Loucy (cell line): ENCODE measurements around the gene PNPT1.
"Not testable (repeated sequence)": the region's sequence is repeated elsewhere in the genome, so short reads cannot be mapped to it uniquely, and the experiment has no call there.

Experiments
- H2AFZ ChIP-seq: fragments of 200-600 bp; sonication (generic); 2 replicates; pipeline ENCODE4 v1.6.0; 2016; ENCODE audit warnings: antibody characterized with exemption, mild to moderate bottlenecking, low read length, moderate library complexity
- H3F3A ChIP-seq: fragments of 200-600 bp; 2 replicates; pipeline ENCODE4 v1.6.0; 2016; ENCODE audit warnings: antibody characterized with exemption, low read depth, mild to moderate bottlenecking
- H3K27me3 ChIP-seq: fragments of 200-600 bp; sonication (generic); 2 replicates; pipeline ENCODE4 v1.6.1; 2014; ENCODE audit warnings: low read length, mild to moderate bottlenecking; ENCODE audit not compliant: insufficient read depth, poor library complexity, severe bottlenecking
- H3K36me3 ChIP-seq: fragments of 200-600 bp; sonication (generic); 2 replicates; pipeline ENCODE4 v1.6.1; 2016; ENCODE audit warnings: low read length; ENCODE audit not compliant: insufficient read depth
- H3K4me1 ChIP-seq: fragments of 200-600 bp; sonication (generic); 2 replicates; pipeline ENCODE4 v1.5.1; 2014; ENCODE audit warnings: low read length, mild to moderate bottlenecking; ENCODE audit not compliant: insufficient read depth, poor library complexity, severe bottlenecking
- H3K4me2 ChIP-seq: fragments of 200-600 bp; sonication (generic); 2 replicates; pipeline ENCODE4 v1.6.0; 2014; ENCODE audit warnings: antibody characterized with exemption, low read length, low read depth, mild to moderate bottlenecking; ENCODE audit not compliant: poor library complexity, severe bottlenecking
- H3K4me3 ChIP-seq: fragments of 200-600 bp; sonication (generic); 2 replicates; pipeline ENCODE4 v1.5.1; 2014; ENCODE audit warnings: low read length, mild to moderate bottlenecking, mixed read lengths; ENCODE audit not compliant: poor library complexity, severe bottlenecking
- H3K79me2 ChIP-seq: fragments of 200-600 bp; sonication (generic); 2 replicates; pipeline ENCODE4 v1.6.1; 2014; ENCODE audit warnings: low read length; ENCODE audit not compliant: insufficient read depth
- H3K9ac ChIP-seq: fragments of 200-600 bp; sonication (generic); 2 replicates; pipeline ENCODE4 v1.6.0; 2014; ENCODE audit warnings: mild to moderate bottlenecking, low read depth, low read length, moderate library complexity; ENCODE audit not compliant: poor library complexity, severe bottlenecking
- H3K9me2 ChIP-seq: fragments of 200-600 bp; sonication (generic); replicated peaks from 2 replicates; pipeline ENCODE4 v1.6.1; 2016; ENCODE audit warnings: low read depth, low read length, mixed read lengths
- H3K9me3 ChIP-seq: fragments of 200-600 bp; sonication (generic); 2 replicates; pipeline ENCODE4 v1.6.1; 2014; ENCODE audit warnings: mild to moderate bottlenecking, antibody characterized with exemption, low read length, low read depth; ENCODE audit not compliant: insufficient read depth
- H4K20me1 ChIP-seq: fragments of 200-600 bp; sonication (generic); 2 replicates; pipeline ENCODE4 v1.6.0; 2014; ENCODE audit warnings: antibody characterized with exemption, low read length, mild to moderate bottlenecking; ENCODE audit not compliant: insufficient read depth, poor library complexity, severe bottlenecking
- CTCF ChIP-seq: fragments of 200-600 bp; sonication (generic); conservative IDR thresholded peaks from 2 replicates; pipeline ENCODE4 v1.5.1; 2014; ENCODE audit warnings: mild to moderate bottlenecking, antibody characterized with exemption, low read length
- EZH2phosphoT487 ChIP-seq: fragments of 200-600 bp; IDR thresholded peaks from 2 replicates; pipeline ENCODE4 v1.6.1; 2018; ENCODE audit warnings: antibody characterized with exemption, mild to moderate bottlenecking, moderate library complexity, borderline replicate concordance

PNPT1 gene

GRCh38 chr2:55719852-55720251 is 26.2 kb upstream of the PNPT1 start:
- H4K20me1 ChIP-seq: no peaks in the 10 kb centered on the region
- H3K9me3 ChIP-seq: no peaks in the 10 kb centered on the region
- H3K36me3 ChIP-seq: no peaks in the 10 kb centered on the region
- H2AFZ ChIP-seq: no peak overlapping the region
- H3K9me2 ChIP-seq: no peaks in the 10 kb centered on the region
- no peak overlapping the region for H3K4me2 ChIP-seq
- no peaks in the 10 kb centered on the region for H3K4me1 ChIP-seq
- no peak overlapping the region for H3K9ac ChIP-seq
- no peak for TF ChIP-seq CTCF
- TF ChIP-seq EZH2phosphoT487: no peak
- H3K4me3 ChIP-seq: no peak overlapping the region
- H3K27me3 ChIP-seq: no peaks in the 10 kb centered on the region
- H3K79me2 ChIP-seq: no peaks in the 10 kb centered on the region
- H3F3A ChIP-seq: no peaks in the 10 kb centered on the region

- TF ChIP-seq EZH2phosphoT487 (no peak), CTCF (peak; percentile 95)
- no peaks in the 10 kb centered on the region for H3K4me1 ChIP-seq
- no peaks in the 10 kb centered on the region for H3K36me3 ChIP-seq
- H2AFZ ChIP-seq: peak overlapping the region; percentile 87
- no peaks in the 10 kb centered on the region for H3F3A ChIP-seq
- H3K27me3 ChIP-seq: no peaks in the 10 kb centered on the region
- no peak overlapping the region for H3K4me2 ChIP-seq
- no peaks in the 10 kb centered on the region for H3K9me3 ChIP-seq
- no peak overlapping the region for H3K4me3 ChIP-seq
- H3K79me2 ChIP-seq: no peaks in the 10 kb centered on the region
- H4K20me1 ChIP-seq: no peaks in the 10 kb centered on the region
- H3K9ac ChIP-seq: no peak overlapping the region
- H3K9me2 ChIP-seq: no peaks in the 10 kb centered on the region
Measured at GRCh38 chr2:55718165-55719008, 24.7 kb upstream of the PNPT1 start.

GRCh38 chr2:55715626-55716025 is 22.0 kb upstream of the PNPT1 start:
- no peak overlapping the region for H3K4me3 ChIP-seq
- TF ChIP-seq EZH2phosphoT487: no peak
- TF ChIP-seq CTCF: no peak
- no peaks in the 10 kb centered on the region for H3K36me3 ChIP-seq
- no peaks in the 10 kb centered on the region for H3K4me1 ChIP-seq
- H3K27me3 ChIP-seq: no peaks in the 10 kb centered on the region
- H2AFZ ChIP-seq: no peak overlapping the region
- no peaks in the 10 kb centered on the region for H3F3A ChIP-seq
- no peaks in the 10 kb centered on the region for H3K79me2 ChIP-seq
- no peak overlapping the region for H3K9ac ChIP-seq
- H3K4me2 ChIP-seq: no peak overlapping the region
- no peaks in the 10 kb centered on the region for H3K9me2 ChIP-seq
- H3K9me3 ChIP-seq: no peaks in the 10 kb centered on the region
- H4K20me1 ChIP-seq: no peaks in the 10 kb centered on the region

- H3K36me3 ChIP-seq, H2AFZ ChIP-seq, H3K9me2 ChIP-seq, H3K4me3 ChIP-seq, H3K9me3 ChIP-seq, H4K20me1 ChIP-seq, H3K4me1 ChIP-seq, H3F3A ChIP-seq, H3K9ac ChIP-seq, H3K4me2 ChIP-seq, H3K27me3 ChIP-seq, H3K79me2 ChIP-seq: not testable (repeated sequence)
Measured at GRCh38 chr2:55715178-55715577, 21.5 kb upstream of the PNPT1 start.
